Upper lobe of right lung (tissue), 1 donor: ENCODE results near the gene IKBKG. TPM values are rescaled to one million over a fixed set of nuclear protein-coding genes. Genes with fewer than 3 reads are reported as not detected.
"Not testable (repeated sequence)": the region's sequence is repeated elsewhere in the genome, so short reads cannot be mapped to it uniquely, and the experiment has no call there.

ENCODE experiments used
- ATAC-seq: fragments of 200-7000 bp; cut with Tn5 transposase; one replicate; pipeline ENCODE4 v1.9.1; 2020; ENCODE audit warnings: mild to moderate bottlenecking, moderate library complexity
- DNase-seq: peaks from one replicate; pipeline ENCODE4 v3.0.0-alpha.2; 2020
- H3K27ac ChIP-seq: fragments of 200-600 bp; one replicate; pipeline ENCODE4 v1.8.0; 2022
- H3K27me3 ChIP-seq: fragments of 200-600 bp; one replicate; pipeline ENCODE4 v1.8.0; 2022; ENCODE audit warnings: mild to moderate bottlenecking
- H3K36me3 ChIP-seq: fragments of 200-600 bp; one replicate; pipeline ENCODE4 v1.8.0; 2022
- H3K4me1 ChIP-seq: fragments of 200-600 bp; one replicate; pipeline ENCODE4 v1.8.0; 2022
- H3K4me3 ChIP-seq: fragments of 200-600 bp; one replicate; pipeline ENCODE4 v1.8.0; 2022; ENCODE audit warnings: mild to moderate bottlenecking
- H3K9me3 ChIP-seq: fragments of 200-600 bp; one replicate; pipeline ENCODE4 v1.8.0; 2022
- CTCF ChIP-seq: fragments of 200-600 bp; IDR thresholded peaks from one replicate; pipeline ENCODE4 v1.8.0; 2022; ENCODE audit warnings: antibody characterized with exemption
- intact Hi-C: fragments of 100-400 bp; cut with DNase I; formaldehyde crosslinking; loops from one replicate; pipeline ENCODE4 v1.11.0; 2022
- total RNA-seq: library from RNA; stranded (reverse); fragmentation: NEBNext Ultra II Directional; extraction: Animal tissue kit (Norgen Biotek cat#: 25700); gene quantifications from one replicate; pipeline ENCODE4 v1.2.1, GENCODE V29; 2021
- donor health status: DM: no; HTN: yes; CAD: no; lungs with severe emphysema.

The IKBKG gene
- total RNA-seq, 1 donor from 2014 or later: 33.4 TPM

- ATAC-seq (no peak), DNase-seq (no peak)
- H3K9me3 ChIP-seq: no peaks in the 10 kb centered on the region
- H3K27me3 ChIP-seq: no peaks in the 10 kb centered on the region
- no peak for TF ChIP-seq CTCF
- no peaks in the 10 kb centered on the region for H3K4me1 ChIP-seq
- intact Hi-C loops: no loop called here
- H3K36me3 ChIP-seq: no peaks in the 10 kb centered on the region
- H3K27ac ChIP-seq: no peak overlapping the region
- no peak overlapping the region for H3K4me3 ChIP-seq
These were observed 60.0 kb downstream of the IKBKG start for GRCh38 chrX:154607370-154607769.

- DNase-seq, ATAC-seq, intact Hi-C loops: not testable (repeated sequence)
These were observed 60.6 kb downstream of the IKBKG start for GRCh38 chrX:154607976-154608375.

GRCh38 chrX:154608823-154609222 lies 61.4 kb downstream of the IKBKG start:
- H3K4me3 ChIP-seq, H3K36me3 ChIP-seq, H3K4me1 ChIP-seq, ATAC-seq, H3K9me3 ChIP-seq, H3K27ac ChIP-seq, DNase-seq, intact Hi-C loops, H3K27me3 ChIP-seq: not testable (repeated sequence)

More at GRCh38 chrX:154607976-154608375, 60.6 kb downstream of the IKBKG start:
- H3K9me3 ChIP-seq, H3K27me3 ChIP-seq, H3K4me3 ChIP-seq, H3K27ac ChIP-seq, H3K36me3 ChIP-seq, H3K4me1 ChIP-seq: not testable (repeated sequence)

- intact Hi-C loops, H3K9me3 ChIP-seq, DNase-seq, H3K36me3 ChIP-seq, ATAC-seq, H3K4me1 ChIP-seq, H3K27me3 ChIP-seq, H3K27ac ChIP-seq, H3K4me3 ChIP-seq: not testable (repeated sequence)
These were observed 63.7 kb downstream of the IKBKG start for GRCh38 chrX:154611146-154611545.

GRCh38 chrX:154613586-154613985 lies 66.2 kb downstream of the IKBKG start:
- H3K27ac ChIP-seq, H3K4me1 ChIP-seq, ATAC-seq, H3K27me3 ChIP-seq, DNase-seq, intact Hi-C loops, H3K36me3 ChIP-seq, H3K9me3 ChIP-seq, H3K4me3 ChIP-seq: not testable (repeated sequence)

Other genes starting within 250 kb of the IKBKG start
- gene FLNA, start 173.0 kb upstream of the IKBKG start, total RNA-seq: 1,252 TPM
- gene EMD, start 168.3 kb upstream of the IKBKG start, total RNA-seq: 58.4 TPM
- 2,677 TPM for gene RPL10, start 149.2 kb upstream of the IKBKG start, total RNA-seq
- 37.1 TPM for gene DNASE1L1, start 138.4 kb upstream of the IKBKG start, total RNA-seq
- 43.9 TPM for gene TAFAZZIN, start 136.1 kb upstream of the IKBKG start, total RNA-seq
- 193 TPM for gene ATP6AP1, start 118.9 kb upstream of the IKBKG start, total RNA-seq
- gene GDI1, start 110.5 kb upstream of the IKBKG start, total RNA-seq: 108 TPM
- 82.0 TPM for gene FAM50A, start 103.5 kb upstream of the IKBKG start, total RNA-seq
- gene PLXNA3, start 89.3 kb upstream of the IKBKG start, total RNA-seq: 49.0 TPM
- 15.1 TPM for gene LAGE3, start 68.3 kb upstream of the IKBKG start, total RNA-seq
- 33.8 TPM for gene UBL4A, start 61.0 kb upstream of the IKBKG start, total RNA-seq
- gene SLC10A3, start 57.0 kb upstream of the IKBKG start, total RNA-seq: 23.7 TPM
- 42.6 TPM for gene FAM3A, start 31.4 kb upstream of the IKBKG start, total RNA-seq
- 84.9 TPM for gene G6PD, start 774 bp upstream of the IKBKG start, total RNA-seq
- gene CTAG1A, start 37.5 kb downstream of the IKBKG start, total RNA-seq: not detected
- not detected for gene CTAG1B, start 71.7 kb downstream of the IKBKG start, total RNA-seq
- gene CTAG2, start 106.0 kb downstream of the IKBKG start, total RNA-seq: not detected
- 12.9 TPM for gene GAB3, start 203.5 kb downstream of the IKBKG start, total RNA-seq
- 28.7 TPM for gene DKC1, start 215.2 kb downstream of the IKBKG start, total RNA-seq